HG03066 (cell line): Measurements from ENCODE around the gene TNKS2.
"Not testable (repeated sequence)": the region's sequence is repeated elsewhere in the genome, so short reads cannot be mapped to it uniquely, and the experiment has no call there.

ENCODE experiments used
- ATAC-seq: cut with Tn5 transposase; IDR thresholded peaks from one replicate; pipeline ENCODE4 v1.9.1; 2021; ENCODE audit warnings: low read depth; ENCODE audit not compliant: unreplicated experiment

Gene TNKS2

DNA sequence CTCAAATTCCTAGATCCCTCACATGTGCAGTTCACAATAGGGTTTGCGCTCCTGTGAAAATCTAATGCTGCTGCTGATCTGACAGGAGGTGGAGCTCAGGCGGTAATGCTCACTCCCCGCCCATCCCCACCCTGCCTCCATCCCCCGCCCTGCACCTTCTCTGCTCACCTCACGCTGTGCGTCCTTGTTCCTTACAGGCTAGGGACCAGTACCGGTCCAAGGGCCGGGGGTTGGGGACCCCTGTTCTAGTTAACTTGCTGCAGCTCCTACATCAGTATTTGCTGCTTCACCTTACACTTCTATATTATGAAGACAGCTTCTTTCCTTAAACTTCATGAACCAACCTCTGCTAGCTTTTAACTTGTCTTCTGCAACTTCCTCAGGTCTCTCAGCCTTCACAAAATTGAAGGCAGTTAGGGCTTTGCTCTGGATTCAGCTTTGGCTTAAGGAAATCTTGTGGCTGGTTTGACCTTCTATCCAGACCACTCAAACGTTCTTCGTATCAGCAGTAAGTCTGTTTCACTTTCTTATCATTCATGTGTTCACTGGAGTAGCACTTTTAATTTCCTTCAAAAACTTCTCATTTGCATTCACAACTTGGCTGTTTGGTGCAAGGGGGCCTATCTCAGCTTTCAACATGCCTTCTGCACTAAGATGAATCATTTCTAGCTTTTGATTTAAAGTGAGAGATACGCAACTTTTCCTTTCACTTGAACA is 1.7 kb upstream of the TNKS2 start:
- ATAC-seq, result peak; percentile 35

DNA sequence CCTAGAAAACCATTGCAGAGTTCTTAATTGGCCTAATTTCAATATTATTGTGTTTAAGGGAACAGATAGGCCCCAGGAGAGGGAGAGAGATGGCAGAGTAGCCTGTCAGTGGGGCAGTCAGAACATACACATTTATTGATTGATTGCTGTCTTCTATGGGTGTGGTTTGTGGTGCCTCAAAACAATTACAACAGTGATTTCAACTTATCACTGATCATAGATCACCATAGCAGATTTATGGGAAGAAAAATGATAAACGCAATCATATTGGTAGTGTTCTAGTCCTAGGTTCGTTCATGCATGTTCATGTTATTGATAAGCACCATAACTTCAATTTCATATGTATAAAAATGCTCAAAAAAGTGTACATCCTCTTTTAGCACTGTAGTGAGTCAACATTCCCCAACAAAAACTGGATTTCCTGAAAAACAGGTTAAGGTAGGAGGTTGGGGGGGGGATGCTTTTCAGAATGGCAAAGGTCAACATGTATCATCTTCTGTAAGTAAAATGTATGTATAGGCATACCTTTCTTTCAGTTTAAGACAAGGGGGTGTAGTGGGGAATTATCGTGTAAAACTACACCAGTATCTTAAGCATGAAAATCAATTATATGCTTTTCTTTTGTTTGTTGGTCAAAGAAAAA is 1.1 kb upstream of the TNKS2 start:
- ATAC-seq, result no peak

DNA sequence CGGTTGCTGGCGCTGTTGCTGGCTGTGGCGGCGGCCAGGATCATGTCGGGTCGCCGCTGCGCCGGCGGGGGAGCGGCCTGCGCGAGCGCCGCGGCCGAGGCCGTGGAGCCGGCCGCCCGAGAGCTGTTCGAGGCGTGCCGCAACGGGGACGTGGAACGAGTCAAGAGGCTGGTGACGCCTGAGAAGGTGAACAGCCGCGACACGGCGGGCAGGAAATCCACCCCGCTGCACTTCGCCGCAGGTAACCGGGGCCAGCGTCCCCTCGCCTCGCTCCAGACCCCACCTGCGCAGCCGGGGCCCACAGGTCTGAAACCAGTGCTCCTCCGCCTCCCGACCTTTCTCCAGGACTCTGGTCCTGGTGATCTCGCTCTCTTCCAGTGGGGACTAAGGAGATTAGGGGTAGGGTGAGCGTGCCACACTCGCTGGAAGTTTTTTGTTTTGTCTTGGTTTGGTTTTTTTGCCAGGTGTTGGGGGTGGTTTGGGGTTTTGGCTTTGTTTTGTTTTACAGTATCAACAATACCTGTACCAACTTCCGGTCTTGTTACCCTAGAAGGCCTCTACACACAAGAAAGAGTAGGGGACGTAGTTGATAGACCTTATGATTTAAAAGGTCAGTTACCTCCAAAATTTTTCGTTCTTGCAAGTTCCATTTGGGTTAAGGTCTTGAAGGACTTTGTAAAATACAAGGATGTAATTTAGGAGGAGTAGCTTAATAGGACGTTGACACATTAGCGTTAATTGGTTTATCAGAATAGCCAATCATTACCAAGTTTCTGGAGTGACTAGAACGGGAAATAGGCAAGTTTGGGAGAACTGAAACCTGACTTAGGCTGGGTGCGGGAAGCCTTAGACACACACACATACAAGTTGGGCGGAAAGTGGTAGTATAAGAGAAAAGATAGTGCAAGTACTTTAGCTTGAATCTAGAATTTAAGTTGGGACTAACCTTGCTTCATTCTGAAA is 704 bp downstream of the TNKS2 start:
- ATAC-seq, result peak; percentile 32

DNA sequence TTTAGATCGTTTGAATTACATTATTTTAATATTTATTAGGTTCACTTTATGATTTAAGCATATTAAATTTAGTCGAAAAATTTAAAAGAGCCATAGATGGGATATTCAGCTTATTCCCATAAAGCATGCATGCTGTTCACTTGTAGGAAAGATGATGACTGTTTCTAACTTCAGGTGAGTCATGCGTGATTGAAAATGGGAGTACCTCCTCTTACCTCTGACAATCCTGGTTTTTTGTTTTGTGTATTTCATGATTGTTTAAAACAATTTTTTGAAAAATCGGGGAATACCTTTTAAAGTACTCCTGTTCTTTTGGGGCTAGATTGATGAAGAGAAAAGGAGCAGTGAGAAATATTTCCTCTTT is 1.4 kb downstream of the TNKS2 start:
- ATAC-seq, result no peak

DNA sequence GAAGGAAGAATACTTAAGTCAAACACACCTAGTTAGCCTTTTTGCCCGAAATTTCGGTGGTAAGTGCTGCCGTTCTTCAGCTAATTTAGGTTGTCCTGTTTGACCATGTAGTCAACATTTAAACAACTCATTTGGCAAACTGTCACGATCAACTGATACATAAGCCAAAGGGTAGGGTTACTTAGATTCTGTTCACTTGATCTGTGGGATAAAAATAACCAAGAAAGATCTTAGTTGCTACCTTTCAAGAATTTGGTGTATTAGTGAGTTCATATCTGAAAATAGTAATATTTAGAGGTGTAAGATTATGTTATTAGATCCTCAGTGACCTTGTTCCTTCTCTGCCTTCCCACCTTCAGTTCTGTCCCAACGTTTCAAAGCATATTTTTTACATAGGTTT is 2.0 kb downstream of the TNKS2 start:
- ATAC-seq, result no peak

DNA sequence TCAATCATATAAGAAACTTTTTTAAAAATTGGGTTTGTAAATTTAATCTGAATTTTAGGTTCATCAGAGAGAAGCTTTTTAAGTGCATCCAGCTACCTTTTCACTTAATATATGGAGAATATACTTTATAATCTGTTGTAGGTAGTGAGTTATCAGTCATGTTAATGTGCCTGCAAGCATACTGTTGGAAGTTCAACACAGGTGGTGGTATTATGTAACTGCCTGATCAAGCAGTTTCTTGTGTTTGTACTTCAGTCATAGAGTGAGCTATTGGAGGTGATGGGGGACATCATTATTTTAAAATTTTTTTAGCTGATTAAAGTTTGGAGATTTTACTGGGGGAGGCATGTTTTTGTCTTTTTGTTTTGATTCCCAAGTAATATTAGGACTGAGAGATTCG is 2.5 kb downstream of the TNKS2 start:
- ATAC-seq, result no peak

DNA sequence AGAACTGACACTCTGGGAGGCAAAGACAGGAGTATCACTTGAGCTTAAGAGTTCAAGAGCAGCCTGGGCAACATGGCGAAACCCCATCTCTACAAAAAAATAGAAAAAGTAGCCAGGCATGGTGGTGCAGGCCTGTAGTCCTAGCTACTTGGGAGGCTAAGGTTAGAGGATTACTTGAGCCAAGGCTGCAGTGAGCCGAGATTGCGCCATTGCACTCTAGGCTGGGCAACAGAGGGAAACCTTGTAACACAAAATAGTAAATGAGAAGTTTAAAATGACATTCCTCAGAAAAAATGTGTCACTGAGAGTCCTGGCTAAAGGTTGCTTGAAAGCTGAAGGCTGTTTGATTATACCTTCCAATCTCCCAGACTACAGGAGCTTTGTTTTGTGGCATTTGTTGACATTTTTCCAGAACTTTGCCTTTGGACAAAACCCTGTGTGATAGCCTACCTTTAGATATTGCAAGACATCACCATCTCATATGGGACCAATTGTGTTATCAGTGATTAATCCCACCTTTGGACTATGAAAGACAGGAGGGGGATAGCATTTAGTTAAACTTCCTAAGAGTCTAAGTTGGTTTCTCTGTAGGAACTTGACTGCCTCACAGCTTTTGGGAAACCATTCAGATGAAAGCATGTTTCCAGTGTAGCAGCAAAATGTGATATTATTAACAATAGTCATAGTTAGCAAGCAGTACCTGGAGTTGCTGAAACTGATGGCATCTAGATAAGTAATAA is 5.3 kb downstream of the TNKS2 start:
- no peak for ATAC-seq

DNA sequence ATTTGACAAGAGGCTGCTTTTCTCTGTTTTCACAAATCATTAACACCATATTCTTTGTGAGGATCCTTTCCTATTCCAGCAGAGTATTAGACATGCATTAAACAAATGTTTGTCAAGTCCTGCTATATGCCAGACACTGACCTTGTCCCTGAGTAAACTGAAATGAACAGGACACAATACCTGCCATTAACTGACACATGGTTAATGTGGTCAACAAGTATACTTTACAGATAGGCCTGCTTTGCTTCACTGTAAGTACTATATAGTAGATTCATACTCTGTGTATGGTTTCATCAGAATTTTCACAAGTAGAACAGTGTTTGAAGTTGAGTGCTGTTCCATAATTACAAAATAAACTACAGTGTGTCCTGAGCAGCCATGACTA is 5.9 kb downstream of the TNKS2 start:
- no peak for ATAC-seq

DNA sequence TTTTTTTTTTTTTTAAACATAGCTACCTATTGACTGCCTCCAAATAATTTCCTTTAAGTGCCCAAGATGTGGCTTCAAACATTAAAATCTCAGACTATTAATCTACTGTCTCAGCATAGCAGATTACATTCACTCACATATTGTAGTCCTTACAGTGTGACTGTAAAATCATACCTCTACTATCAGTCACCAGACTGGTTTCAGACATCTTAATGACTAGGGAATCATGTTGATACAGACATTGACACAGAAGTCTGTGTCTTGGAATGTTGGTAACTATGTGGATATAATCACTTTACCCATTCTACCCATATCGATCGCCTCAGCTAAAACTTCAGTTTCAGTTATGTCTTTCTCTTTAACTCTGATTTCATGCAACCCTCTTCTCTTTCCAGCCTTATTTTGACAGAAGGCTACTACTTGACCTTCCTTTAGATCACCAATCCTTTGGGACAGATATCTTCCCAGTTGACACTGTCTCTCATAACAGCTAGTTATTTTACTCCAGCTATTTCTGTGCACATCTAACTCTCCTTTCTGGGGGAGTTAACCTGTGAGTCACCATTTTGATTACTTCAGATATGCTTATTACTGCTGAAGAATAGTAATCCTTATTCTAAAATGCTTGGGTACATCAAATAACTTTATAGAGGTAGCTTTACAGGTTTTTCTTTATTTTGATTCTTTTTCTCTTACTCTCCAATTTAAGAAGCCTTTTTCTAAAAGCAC is 7.0 kb downstream of the TNKS2 start:
- no peak for ATAC-seq

DNA sequence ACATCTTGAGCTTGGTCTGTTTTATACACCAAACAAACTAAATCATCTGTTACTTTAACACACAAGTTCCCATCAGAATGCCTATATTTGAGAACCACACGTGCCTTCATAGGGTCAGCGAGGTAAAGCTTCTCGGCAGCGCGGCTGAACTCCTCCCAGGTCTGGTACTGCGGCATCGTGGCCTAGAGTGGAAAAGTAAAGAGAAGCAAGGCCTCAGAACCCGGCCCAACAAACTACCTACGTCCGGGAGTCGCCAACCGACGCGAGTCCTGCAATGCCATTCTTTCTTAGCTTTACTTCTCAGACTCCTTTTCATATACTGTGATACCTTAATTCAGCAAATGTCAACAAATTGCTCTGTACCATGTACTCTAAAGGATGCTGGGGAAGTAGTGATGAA is 9.0 kb downstream of the TNKS2 start:
- not testable (repeated sequence) for ATAC-seq

DNA sequence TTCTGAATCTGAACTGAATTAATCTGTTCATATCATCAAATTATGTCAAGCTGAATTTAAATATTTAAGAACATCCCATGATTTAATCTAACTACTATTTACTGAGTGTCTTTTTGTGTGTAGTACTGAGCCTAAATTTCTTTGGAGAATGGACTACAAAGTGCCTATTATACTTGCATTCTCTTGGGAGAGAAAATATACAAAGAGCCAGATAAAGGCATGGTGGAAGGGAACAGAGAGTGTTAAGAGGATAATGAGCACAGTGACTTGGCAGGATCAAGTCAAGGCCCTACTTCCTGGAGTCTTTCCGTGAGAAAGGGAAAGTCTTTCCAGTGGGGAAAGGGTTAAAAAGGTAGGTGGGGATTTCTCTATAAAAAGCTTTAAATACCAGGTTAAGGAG is 15.0 kb downstream of the TNKS2 start:
- no peak for ATAC-seq

DNA sequence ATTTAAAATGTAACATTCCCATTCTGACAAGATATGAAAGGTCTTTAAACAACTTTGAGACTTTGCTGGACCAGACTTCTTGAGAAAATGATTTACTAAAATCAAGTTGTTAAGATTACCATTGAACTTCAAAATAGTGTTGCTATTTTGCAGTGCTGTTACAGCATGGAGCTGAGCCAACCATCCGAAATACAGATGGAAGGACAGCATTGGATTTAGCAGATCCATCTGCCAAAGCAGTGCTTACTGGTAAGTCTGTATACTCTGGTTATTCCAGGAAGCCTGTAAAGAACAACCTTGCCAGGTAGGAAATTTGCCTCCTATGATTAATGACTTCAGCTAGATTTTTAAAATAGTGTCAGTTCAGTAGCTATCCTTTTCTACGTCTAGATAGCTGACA is 18.8 kb downstream of the TNKS2 start:
- no peak for ATAC-seq

DNA sequence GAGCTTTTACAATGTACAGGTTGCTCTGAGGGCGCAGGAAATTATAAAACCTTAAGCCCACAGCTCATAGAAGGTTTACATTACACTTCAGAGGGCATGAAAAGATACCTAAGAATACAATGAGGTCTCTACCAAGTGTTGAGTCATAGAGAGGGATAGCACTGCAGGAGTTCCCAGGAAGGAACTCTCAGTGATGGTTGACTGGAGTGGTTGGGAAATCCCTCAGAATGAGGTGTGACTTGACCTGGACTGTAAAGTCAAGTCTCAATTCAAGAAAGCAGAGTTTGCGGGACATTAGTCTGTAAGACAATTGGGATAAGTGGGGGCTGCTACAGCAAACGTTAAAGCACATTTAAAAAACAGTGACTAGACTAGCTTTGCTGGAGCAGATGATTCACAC is 21.9 kb downstream of the TNKS2 start:
- ATAC-seq, result no peak

DNA sequence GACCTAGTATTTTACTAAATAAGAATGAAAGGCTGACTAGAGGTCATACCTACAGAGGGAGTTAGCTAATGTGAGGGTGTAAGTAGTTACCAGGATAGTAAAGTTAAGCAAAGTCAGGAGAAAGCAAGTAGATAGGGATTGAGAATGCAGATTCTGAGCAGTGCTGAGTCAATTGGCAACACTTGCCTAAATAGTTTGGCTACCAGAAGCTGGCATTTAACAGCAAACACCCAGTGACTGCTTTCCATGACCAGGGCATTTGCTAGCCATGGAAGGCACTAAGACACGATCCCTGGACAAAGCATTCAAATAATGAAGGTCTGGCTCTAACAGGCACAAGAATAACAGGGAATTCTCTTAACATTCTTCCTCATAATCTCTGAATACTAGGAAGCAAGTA is 25.9 kb downstream of the TNKS2 start:
- ATAC-seq, result no peak

DNA sequence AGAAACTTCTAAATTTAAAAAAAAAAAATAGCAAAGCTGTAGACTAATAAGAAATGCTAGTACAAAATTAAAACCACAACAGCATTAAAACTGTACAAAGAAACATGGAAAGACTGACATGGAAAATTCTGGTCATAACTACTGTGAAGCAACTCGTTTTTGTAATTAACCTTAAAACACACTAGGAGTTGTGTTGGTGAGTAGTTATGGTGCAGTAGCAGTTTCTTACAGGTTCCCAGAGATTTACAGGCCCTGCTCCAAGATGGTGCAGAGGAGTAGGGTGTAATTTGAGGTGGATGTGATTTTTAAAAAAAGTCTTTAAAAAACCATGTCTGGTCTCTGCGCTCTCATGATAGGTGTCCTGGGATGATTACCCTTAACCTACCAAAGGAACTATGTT is 31.0 kb downstream of the TNKS2 start:
- ATAC-seq, result no peak

DNA sequence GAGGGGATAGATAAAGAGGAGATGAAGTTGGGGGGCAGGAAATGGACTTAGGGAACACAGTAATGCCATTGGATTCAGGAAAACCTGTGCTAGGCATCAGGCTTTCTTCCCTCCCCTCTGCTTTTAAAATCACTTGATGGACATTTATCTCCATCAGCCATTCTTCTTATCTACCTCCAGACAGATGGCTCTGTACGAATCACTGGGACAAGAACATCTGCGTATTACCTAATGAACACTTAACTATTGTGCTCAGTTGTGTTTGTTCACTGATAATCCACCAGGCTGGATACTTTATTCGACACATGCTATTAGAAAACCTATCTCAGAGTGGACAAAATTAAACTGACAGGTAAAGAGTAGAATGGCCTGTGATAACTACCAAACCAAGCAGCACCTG is 40.0 kb downstream of the TNKS2 start:
- no peak for ATAC-seq

DNA sequence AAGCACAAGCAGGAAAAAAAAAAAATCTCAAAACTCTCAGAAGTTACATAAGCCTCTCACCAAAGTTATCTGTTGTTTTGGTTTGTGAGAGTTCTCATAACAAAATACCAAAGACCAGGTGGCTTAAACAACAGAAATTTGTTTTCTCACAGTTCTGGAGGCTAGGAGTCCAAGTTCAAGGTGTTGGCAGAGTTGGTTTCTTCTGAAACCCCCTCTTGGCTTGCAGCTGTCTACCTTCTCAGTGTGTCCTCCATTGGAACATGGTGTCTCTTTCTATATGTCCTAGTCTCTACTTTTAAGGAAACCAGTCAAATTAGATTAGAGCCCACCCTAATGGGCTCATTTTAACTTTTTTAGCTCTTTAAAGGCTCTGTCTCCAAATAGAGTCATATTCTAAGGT is 44.9 kb downstream of the TNKS2 start:
- ATAC-seq, result no peak

DNA sequence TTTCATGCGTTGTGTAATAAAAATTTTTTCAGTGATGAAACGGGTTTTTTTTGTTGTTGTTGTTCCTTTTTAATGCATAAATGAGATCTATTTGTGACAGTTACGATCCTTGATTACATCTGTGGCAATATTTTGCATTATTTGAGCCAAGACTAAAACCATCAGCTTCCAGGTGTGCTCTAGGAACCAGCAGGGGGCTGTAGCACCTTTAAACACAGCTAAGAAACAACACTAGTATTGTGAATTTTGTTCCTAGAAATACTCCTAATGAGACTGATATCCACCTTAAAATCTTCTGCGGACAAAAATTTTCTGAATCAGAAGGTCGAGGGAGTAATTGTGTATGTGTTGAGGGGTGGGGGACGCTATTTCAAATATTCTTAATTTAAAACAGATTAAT is 58.4 kb downstream of the TNKS2 start:
- no peak for ATAC-seq

DNA sequence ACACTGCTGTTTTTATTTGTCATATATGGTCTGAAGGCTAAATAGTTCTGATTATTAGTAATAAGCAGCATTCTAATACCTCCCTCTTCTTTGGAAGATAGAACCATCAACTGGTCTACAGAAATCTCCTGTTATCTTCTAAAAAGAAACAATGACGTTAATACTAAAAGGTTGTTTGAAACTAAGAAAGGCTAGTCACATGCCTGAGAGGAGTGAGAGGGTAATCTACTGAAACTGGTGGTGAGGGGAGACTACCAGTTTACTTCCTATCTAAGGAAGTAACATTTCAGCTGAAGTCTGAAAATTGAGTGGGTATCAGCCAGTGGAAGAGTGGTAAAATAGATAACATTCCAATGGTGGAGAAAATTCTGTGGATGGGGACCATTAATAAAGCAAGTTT is 62.7 kb downstream of the TNKS2 start:
- ATAC-seq, result no peak

DNA sequence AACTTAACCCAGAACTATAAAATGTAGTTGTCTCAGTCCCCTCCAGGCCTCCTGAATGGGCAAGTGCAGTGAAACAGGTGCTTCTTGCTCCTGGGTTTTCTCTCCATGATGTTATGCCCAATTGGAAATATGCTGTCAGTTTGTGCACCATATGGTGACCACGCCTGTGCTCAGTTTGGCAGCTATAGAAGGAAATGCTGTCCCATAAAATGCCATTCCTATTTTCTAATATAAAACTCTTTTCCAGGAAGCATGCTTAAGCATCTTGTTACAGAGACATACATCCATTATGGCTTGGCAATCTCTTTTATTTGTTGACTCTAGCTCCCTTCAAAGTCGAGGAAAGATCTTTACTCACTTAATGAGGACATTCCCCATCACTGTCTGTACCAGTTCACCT is 65.9 kb downstream of the TNKS2 start:
- ATAC-seq, result no peak
